HG02571 (cell line): ENCODE results near the gene PER3.

Source experiments
- ATAC-seq: cut with Tn5 transposase; IDR thresholded peaks from one replicate; pipeline ENCODE4 v1.9.1; 2021; ENCODE audit warnings: mild to moderate bottlenecking, moderate library complexity; ENCODE audit not compliant: unreplicated experiment

The PER3 gene

GRCh38 chr1:7869136-7869920, 85.2 kb downstream of the PER3 start:
- no peak for ATAC-seq

- no peak for ATAC-seq
These were observed 87.0 kb downstream of the PER3 start for GRCh38 chr1:7871136-7871535.

- no peak for ATAC-seq
These were observed 90.0 kb downstream of the PER3 start for GRCh38 chr1:7873801-7874795.

- no peak for ATAC-seq
These were observed 93.9 kb downstream of the PER3 start for GRCh38 chr1:7878027-7878426.

- ATAC-seq = no peak
These were observed 95.1 kb downstream of the PER3 start for GRCh38 chr1:7879228-7879627.

- no peak for ATAC-seq
These were observed 100.7 kb downstream of the PER3 start for GRCh38 chr1:7884757-7885156.

- ATAC-seq = no peak
These were observed 101.7 kb downstream of the PER3 start for GRCh38 chr1:7885513-7886404.

GRCh38 chr1:7886405-7886745, 102.3 kb downstream of the PER3 start:
- no peak for ATAC-seq

GRCh38 chr1:7888248-7889081, 104.4 kb downstream of the PER3 start:
- no peak for ATAC-seq

- no peak for ATAC-seq
These were observed 106.8 kb downstream of the PER3 start for GRCh38 chr1:7890853-7891252.

GRCh38 chr1:7891804-7892203, 107.7 kb downstream of the PER3 start:
- ATAC-seq = no peak

- ATAC-seq = no peak
These were observed 109.6 kb downstream of the PER3 start for GRCh38 chr1:7893529-7894180.
